IMR-90 (cell line): Measurements from ENCODE around the gene GPSM1. TPM values are rescaled to one million over a fixed set of nuclear protein-coding genes. Genes with fewer than 3 reads are reported as not detected.

ENCODE experiments used
- ATAC-seq: fragments of 200-7000 bp; cut with Tn5 transposase; 2 replicates; pipeline ENCODE4 v1.9.1; 2020; ENCODE audit warnings: low read depth, mild to moderate bottlenecking, moderate library complexity
- BruUV-seq: library from RNA; stranded (reverse); fragments of 400-500 nt; replicated peaks from 2 replicates; lab custom pipeline; 2021; lab: Mats Ljungman, UMichigan
- CTCF ChIA-PET: fragments of 300-600 bp; formaldehyde crosslinking; extraction: SDS; loops from one replicate; lab custom pipeline; 2021; ENCODE audit warnings: antibody characterized with exemption; lab: Yijun Ruan, JAX
- POLR2A ChIA-PET: fragments of 300-600 bp; sonication (Branson Sonifier 250); formaldehyde crosslinking; loops from one replicate; lab custom pipeline; 2022; ENCODE audit warnings: antibody characterized with exemption; ENCODE audit not compliant: unreplicated experiment; lab: Charles Lee
- DNase-seq: peaks from one replicate; pipeline ENCODE4 v3.0.0; 2013
- H2AFZ ChIP-seq: replicated peaks from 2 replicates; pipeline ENCODE3; 2013; ENCODE audit warnings: low read length, mild to moderate bottlenecking; ENCODE audit not compliant: poor library complexity
- H2AK5ac ChIP-seq: 2 replicates; pipeline ENCODE4 v1.6.1; 2013; ENCODE audit warnings: low read depth, low read length, inconsistent platforms
- H2AK9ac ChIP-seq: replicated peaks from 2 replicates; pipeline ENCODE3; 2013; ENCODE audit warnings: mild to moderate bottlenecking, low read depth, low read length, moderate library complexity; ENCODE audit not compliant: poor library complexity
- H2BK120ac ChIP-seq: 2 replicates; pipeline ENCODE4 v1.6.1; 2013; ENCODE audit warnings: low read depth, low read length, inconsistent platforms
- H2BK15ac ChIP-seq: 3 replicates; pipeline ENCODE4 v1.6.1; 2013; ENCODE audit warnings: low read depth, low read length, inconsistent platforms
- H2BK20ac ChIP-seq: 2 replicates; pipeline ENCODE4 v1.6.1; 2013; ENCODE audit warnings: low read depth, mild to moderate bottlenecking, inconsistent platforms, low read length, moderate library complexity
- H2BK5ac ChIP-seq: 2 replicates; pipeline ENCODE4 v1.6.1; 2013; ENCODE audit warnings: mild to moderate bottlenecking, low read depth, low read length, inconsistent platforms; ENCODE audit not compliant: poor library complexity, severe bottlenecking
- H3K14ac ChIP-seq: replicated peaks from 2 replicates; pipeline ENCODE4 v1.6.1; 2013; ENCODE audit warnings: low read depth, low read length, inconsistent platforms
- H3K18ac ChIP-seq: 2 replicates; pipeline ENCODE4 v1.6.1; 2013; ENCODE audit warnings: low read depth, low read length, control low read depth
- H3K23ac ChIP-seq: 2 replicates; pipeline ENCODE4 v1.6.1; 2013; ENCODE audit warnings: low read depth, low read length, inconsistent platforms
- H3K27ac ChIP-seq: 2 replicates; pipeline ENCODE4 v1.5.1; 2013; ENCODE audit warnings: mild to moderate bottlenecking, control low read depth, low read length; ENCODE audit not compliant: insufficient read depth
- H3K27me3 ChIP-seq: 2 replicates; pipeline ENCODE4 v1.6.1; 2013; ENCODE audit warnings: low read length; ENCODE audit not compliant: control insufficient read depth, insufficient read depth
- H3K36me3 ChIP-seq: 2 replicates; pipeline ENCODE4 v1.6.1; 2013; ENCODE audit warnings: low read length, mixed read lengths; ENCODE audit not compliant: control insufficient read depth, insufficient read depth
- H3K4ac ChIP-seq: 2 replicates; pipeline ENCODE4 v1.6.1; 2013; ENCODE audit warnings: low read depth, low read length, inconsistent platforms
- H3K4me1 ChIP-seq: 2 replicates; pipeline ENCODE4 v1.6.1; 2013; ENCODE audit warnings: low read length, mixed read lengths; ENCODE audit not compliant: control insufficient read depth, insufficient read depth
- H3K4me2 ChIP-seq: 2 replicates; pipeline ENCODE4 v1.6.1; 2013; ENCODE audit warnings: low read depth, mild to moderate bottlenecking, control low read depth, low read length, moderate library complexity
- H3K4me3 ChIP-seq: 2 replicates; pipeline ENCODE4 v1.5.1; 2013; ENCODE audit warnings: low read depth, mild to moderate bottlenecking, control low read depth, low read length, moderate library complexity; ENCODE audit not compliant: insufficient read depth
- H3K56ac ChIP-seq: 2 replicates; pipeline ENCODE4 v1.6.1; 2013; ENCODE audit warnings: low read length, inconsistent platforms; ENCODE audit not compliant: insufficient read depth; ENCODE audit errors: extremely low read depth
- H3K79me1 ChIP-seq, 2 experiments: 2 replicates each; pipeline ENCODE4 v1.6.1; 2013; ENCODE audit warnings: low read length in 2 of 2, inconsistent platforms in 1 of 2, low read depth in 1 of 2
- H3K9ac ChIP-seq: 2 replicates; pipeline ENCODE4 v1.6.1; 2013; ENCODE audit warnings: low read depth, low read length, control low read depth
- H3K9me1 ChIP-seq: 2 replicates; pipeline ENCODE4 v1.6.1; 2013; ENCODE audit warnings: low read length, inconsistent platforms; ENCODE audit not compliant: insufficient read depth
- H3K9me3 ChIP-seq: 2 replicates; pipeline ENCODE4 v1.6.1; 2013; ENCODE audit warnings: low read length; ENCODE audit not compliant: control insufficient read depth, insufficient read depth
- H4K20me1 ChIP-seq: 2 replicates; pipeline ENCODE4 v1.6.1; 2013; ENCODE audit warnings: low read length, inconsistent platforms; ENCODE audit not compliant: insufficient read depth
- H4K5ac ChIP-seq: 2 replicates; pipeline ENCODE4 v1.6.1; 2013; ENCODE audit warnings: mild to moderate bottlenecking, low read depth, low read length, control low read depth
- H4K8ac ChIP-seq, 2 experiments: 2 replicates each; pipeline ENCODE4 v1.6.1; 2013; ENCODE audit warnings: low read depth in 2 of 2, low read length in 2 of 2, control low read depth in 1 of 2, inconsistent platforms in 1 of 2
- H4K91ac ChIP-seq: 2 replicates; pipeline ENCODE4 v1.6.1; 2013; ENCODE audit warnings: low read depth, low read length, inconsistent platforms; ENCODE audit not compliant: insufficient read depth
- BHLHE40 ChIP-seq: fragments of 150-350 bp; IDR thresholded peaks from 2 replicates; pipeline ENCODE4 v1.6.1; 2016; ENCODE audit warnings: mild to moderate bottlenecking, low read depth, low read length
- CEBPB ChIP-seq: IDR thresholded peaks from 2 replicates; pipeline ENCODE4 v1.6.1; 2012; ENCODE audit warnings: low read depth, low read length, improper control_type of control experiment
- CHD1 ChIP-seq: IDR thresholded peaks from 2 replicates; pipeline ENCODE4 v1.6.1; 2012; ENCODE audit warnings: low read depth, low read length, improper control_type of control experiment
- CTCF ChIP-seq: conservative IDR thresholded peaks from 2 replicates; pipeline ENCODE4 v1.5.1; 2012; ENCODE audit warnings: mild to moderate bottlenecking, low read depth, low read length, improper control_type of control experiment
- ELK1 ChIP-seq: fragments of 150-350 bp; IDR thresholded peaks from 2 replicates; pipeline ENCODE4 v1.6.1; 2016; ENCODE audit warnings: low read depth, mild to moderate bottlenecking, low read length, moderate library complexity, borderline replicate concordance
- FOS ChIP-seq: fragments of 150-350 bp; IDR thresholded peaks from 2 replicates; pipeline ENCODE4 v1.6.1; 2016; ENCODE audit warnings: low read depth, low read length
- MAFK ChIP-seq: IDR thresholded peaks from 2 replicates; pipeline ENCODE4 v1.6.1; 2012; ENCODE audit warnings: low read depth, low read length, improper control_type of control experiment
- MAZ ChIP-seq: IDR thresholded peaks from 2 replicates; pipeline ENCODE4 v1.6.1; 2012; ENCODE audit warnings: low read depth, mild to moderate bottlenecking, low read length, improper control_type of control experiment, moderate library complexity, borderline replicate concordance
- MXI1 ChIP-seq: IDR thresholded peaks from 2 replicates; pipeline ENCODE4 v1.6.1; 2012; ENCODE audit warnings: low read depth, mild to moderate bottlenecking, low read length, moderate library complexity, borderline replicate concordance
- NFE2L2 ChIP-seq: fragments of 150-350 bp; IDR thresholded peaks from 2 replicates; pipeline ENCODE4 v1.6.1; 2016; ENCODE audit warnings: low read depth, mild to moderate bottlenecking, low read length
- POLR2A ChIP-seq: IDR thresholded peaks from 2 replicates; pipeline ENCODE4 v1.6.1; 2012; ENCODE audit warnings: mild to moderate bottlenecking, low read depth, low read length
- RAD21 ChIP-seq: IDR thresholded peaks from 2 replicates; pipeline ENCODE4 v1.6.1; 2012; ENCODE audit warnings: low read length, improper control_type of control experiment
- RCOR1 ChIP-seq: IDR thresholded peaks from 2 replicates; pipeline ENCODE4 v1.6.1; 2012; ENCODE audit warnings: mild to moderate bottlenecking, low read length, improper control_type of control experiment; ENCODE audit not compliant: insufficient replicate concordance
- RFX5 ChIP-seq: IDR thresholded peaks from 2 replicates; pipeline ENCODE4 v1.8.0; 2012; ENCODE audit warnings: low read depth, mild to moderate bottlenecking, low read length, moderate library complexity
- SMC3 ChIP-seq: fragments of 150-350 bp; IDR thresholded peaks from 2 replicates; pipeline ENCODE4 v1.6.1; 2016; ENCODE audit warnings: low read depth, mild to moderate bottlenecking, antibody characterized with exemption, low read length, moderate library complexity
- USF2 ChIP-seq: fragments of 150-350 bp; IDR thresholded peaks from 2 replicates; pipeline ENCODE4 v1.6.1; 2017; ENCODE audit warnings: mild to moderate bottlenecking, antibody characterized with exemption, low read length, low read depth
- WGBS, 2 experiments: methylation state at CpG; one replicate each; pipeline versions ENCODE4 v1.1.5 to v1.1.7; 2013; ENCODE audit warnings: missing lambda C conversion rate in 2 of 2; ENCODE audit not compliant: insufficient read length in 1 of 2; ENCODE audit errors: extremely low coverage in 2 of 2; 5-methylcytosine and 5-hydroxymethylcytosine counted together
- dilution Hi-C: fragments of 300-500 bp; cut with HindIII; formaldehyde crosslinking; loops from one replicate; pipeline ENCODE4 v1.14.3; 2018; ENCODE audit warnings: low sequenced_read_pairs; ENCODE audit not compliant: unreplicated experiment
- in situ Hi-C: fragments of 300-500 bp; cut with MboI; formaldehyde crosslinking; loops from 3 replicates; pipeline ENCODE4 v1.14.3; 2019; ENCODE audit warnings: low sequenced_read_pairs, inconsistent platforms, mixed read lengths
- intact Hi-C: fragments of 100-400 bp; cut with micrococcal nuclease; formaldehyde crosslinking; loops from 2 replicates; pipeline ENCODE4 v1.10.0; 2022
- polyA plus RNA-seq, 3 experiments: library from polyadenylated mRNA; depleted of rRNA; stranded (reverse); fragments of >200 nt; gene quantifications; 2 replicates each; pipeline ENCODE4 v1.2.3, GENCODE V29; 2012; ENCODE audit warnings: low replicate concordance in 1 of 3
- total RNA-seq: library from RNA; depleted of rRNA; stranded (reverse); fragments of >200 nt; gene quantifications from 2 replicates; pipeline ENCODE4 v1.2.3, GENCODE V29; 2012

Gene GPSM1
- total and polyA plus RNA-seq, 2 of the 4 experiments (the other 2 are of a cell fraction): 28.7 to 71.2 TPM

GRCh38 chr9:136379003-136379287 lies 51.6 kb downstream of the GPSM1 start:
- Histone ChIP-seq H4K5ac (no peak overlapping the region), H3K9ac (no peak overlapping the region), H2AK5ac (no peak overlapping the region), H3K4me1 (no peaks in the 10 kb centered on the region), H4K20me1 (no peaks in the 10 kb centered on the region), H3K14ac (no peak overlapping the region), H2AK9ac (no peak overlapping the region), H3K36me3 (peaks cover 44% of the 10 kb centered on the region), H2AFZ (no peak overlapping the region), H2BK15ac (no peak overlapping the region), H4K91ac (no peak overlapping the region), H3K4me2 (no peak overlapping the region), H3K4ac (no peak overlapping the region), H3K56ac (no peak overlapping the region), H2BK20ac (no peak overlapping the region), H3K9me1 (no peaks in the 10 kb centered on the region), H4K8ac (no peak overlapping the region), H2BK120ac (no peak overlapping the region), H3K27me3 (no peaks in the 10 kb centered on the region), H3K79me1 (no peaks in the 10 kb centered on the region), H3K9me3 (no peaks in the 10 kb centered on the region), H3K27ac (no peak overlapping the region), H3K18ac (no peak overlapping the region), H2BK5ac (no peak overlapping the region), H3K23ac (no peak overlapping the region), H3K4me3 (no peak overlapping the region)
- 94% methylated on average over 6 of the region's 18 CpGs; no CpG with 5 or more reads in 1 of the 2 experiments for WGBS, 2 experiments
- BruUV-seq: no TSS peak
- CTCF ChIA-PET: no interaction called here
- POLR2A ChIA-PET: no interaction called here
- intact Hi-C loops (no loop called here), dilution Hi-C loops (no loop called here), in situ Hi-C loops (no loop called here)
- TF ChIP-seq USF2 (no peak), BHLHE40 (no peak), NFE2L2 (no peak), CHD1 (no peak), CTCF (no peak), RAD21 (no peak), POLR2A (no peak), SMC3 (no peak), MXI1 (no peak), MAFK (no peak), FOS (no peak), RCOR1 (no peak), CEBPB (no peak), MAZ (no peak), RFX5 (no peak), ELK1 (no peak)
- ATAC-seq: no peak
- no peak for DNase-seq
